PC-3 (cell line): Measurements from ENCODE around the gene PGA4. TPM values are rescaled to one million over a fixed set of nuclear protein-coding genes. Genes with fewer than 3 reads are reported as not detected.

Source experiments
- ATAC-seq: fragments of 200-7000 bp; cut with Tn5 transposase; 2 replicates; pipeline ENCODE4 v1.9.1; 2020; ENCODE audit warnings: mild to moderate bottlenecking, moderate library complexity
- BruUV-seq: library from RNA; stranded (reverse); fragments of 400-500 nt; replicated peaks from 2 replicates; lab custom pipeline; 2021; lab: Mats Ljungman, UMichigan
- CTCF ChIA-PET: fragments of 300-600 bp; sonication (Branson Sonifier 250); formaldehyde crosslinking; loops from one replicate; lab custom pipeline; 2022; ENCODE audit warnings: antibody characterized with exemption; lab: Charles Lee
- POLR2A ChIA-PET: fragments of 300-600 bp; sonication (Branson Sonifier 250); formaldehyde crosslinking; loops from one replicate; lab custom pipeline; 2022; ENCODE audit warnings: antibody characterized with exemption; ENCODE audit not compliant: unreplicated experiment; lab: Charles Lee
- DNase-seq: peaks from one replicate; pipeline ENCODE4 v3.0.0-alpha.2; 2015
- H2AFZ ChIP-seq: fragments of 300-600 bp; sonication (generic); 2 replicates; pipeline ENCODE4 v1.6.0; 2016; ENCODE audit warnings: antibody characterized with exemption, low read length
- H3F3A ChIP-seq: fragments of 300-600 bp; sonication (generic); one replicate; pipeline ENCODE4 v1.6.0; 2017; ENCODE audit warnings: antibody characterized with exemption, low read length, control low read depth, mild to moderate bottlenecking; ENCODE audit not compliant: unreplicated experiment
- H3K27ac ChIP-seq: fragments of 300-600 bp; sonication (generic); 2 replicates; pipeline ENCODE4 v1.5.1; 2016; ENCODE audit warnings: mild to moderate bottlenecking, low read length
- H3K27me3 ChIP-seq: fragments of 300-600 bp; sonication (generic); 2 replicates; pipeline ENCODE4 v1.6.1; 2016; ENCODE audit warnings: low read length, mixed read lengths
- H3K36me3 ChIP-seq: fragments of 300-600 bp; sonication (generic); 2 replicates; pipeline ENCODE4 v1.6.1; 2016; ENCODE audit warnings: low read depth, mixed run types, low read length, mixed read lengths
- H3K4me1 ChIP-seq: fragments of 300-600 bp; sonication (generic); 2 replicates; pipeline ENCODE4 v1.5.1; 2016; ENCODE audit warnings: low read length; ENCODE audit not compliant: insufficient read depth
- H3K4me2 ChIP-seq: fragments of 300-600 bp; sonication (generic); 2 replicates; pipeline ENCODE4 v1.6.0; 2016; ENCODE audit warnings: low read length
- H3K4me3 ChIP-seq: fragments of 300-600 bp; sonication (generic); 2 replicates; pipeline ENCODE4 v1.5.1; 2016; ENCODE audit warnings: mild to moderate bottlenecking, low read length, mixed read lengths
- H3K79me2 ChIP-seq: fragments of 300-600 bp; sonication (generic); 2 replicates; pipeline ENCODE4 v1.6.1; 2017; ENCODE audit warnings: low read length, mixed read lengths
- H3K9ac ChIP-seq: fragments of 300-600 bp; sonication (generic); 2 replicates; pipeline ENCODE4 v1.6.0; 2016; ENCODE audit warnings: mild to moderate bottlenecking, low read length
- H3K9me2 ChIP-seq: fragments of 300-600 bp; sonication (generic); replicated peaks from 2 replicates; pipeline ENCODE4 v1.6.1; 2016; ENCODE audit warnings: mixed run types, low read length, mixed read lengths
- H3K9me3 ChIP-seq: fragments of 300-600 bp; sonication (generic); 2 replicates; pipeline ENCODE4 v1.6.1; 2016; ENCODE audit warnings: low read length, mixed read lengths
- H4K20me1 ChIP-seq: fragments of 300-600 bp; sonication (generic); 2 replicates; pipeline ENCODE4 v1.6.1; 2016; ENCODE audit warnings: low read length, mixed read lengths
- CTCF ChIP-seq: fragments of 300-600 bp; sonication (generic); conservative IDR thresholded peaks from 2 replicates; pipeline ENCODE4 v1.5.1; 2017; ENCODE audit warnings: antibody characterized with exemption, low read depth, mild to moderate bottlenecking, low read length
- EZH2 ChIP-seq: fragments of 300-600 bp; sonication (generic); IDR thresholded peaks from one replicate; pipeline ENCODE4 v1.6.1; 2017; ENCODE audit warnings: antibody characterized with exemption, mild to moderate bottlenecking, low read length; ENCODE audit not compliant: unreplicated experiment
- EZH2phosphoT487 ChIP-seq: fragments of 300-600 bp; sonication (generic); IDR thresholded peaks from 2 replicates; pipeline ENCODE4 v1.6.1; 2018; ENCODE audit warnings: mild to moderate bottlenecking, antibody characterized with exemption, low read length, borderline replicate concordance
- intact Hi-C: fragments of 100-400 bp; cut with micrococcal nuclease; formaldehyde crosslinking; loops from 2 replicates; pipeline ENCODE4 v1.9.0; 2023
- total RNA-seq: library from RNA; depleted of rRNA; stranded (reverse); fragments of >200 nt; gene quantifications from 2 replicates; pipeline ENCODE4 v1.2.3, GENCODE V29; 2014

Gene PGA4
- total RNA-seq, 1 experiment from 2014 or later, result not detected

GRCh38 chr11:61273178-61274078 lies 51.3 kb downstream of the PGA4 start:
- BruUV-seq, result no TSS peak
- Histone ChIP-seq H3F3A (no peaks in the 10 kb centered on the region), H3K4me2 (no peak overlapping the region), H3K4me3 (no peak overlapping the region), H3K9ac (no peak overlapping the region), H3K27me3 (no peaks in the 10 kb centered on the region), H3K9me2 (no peaks in the 10 kb centered on the region), H3K36me3 (no peaks in the 10 kb centered on the region), H3K9me3 (no peaks in the 10 kb centered on the region), H3K27ac (no peak overlapping the region), H2AFZ (no peak overlapping the region), H3K79me2 (no peaks in the 10 kb centered on the region), H4K20me1 (no peaks in the 10 kb centered on the region), H3K4me1 (peaks cover 6% of the 10 kb centered on the region; the same call in 1 of the 2 replicates)
- no peak for DNase-seq
- TF ChIP-seq CTCF (no peak), EZH2 (no peak), EZH2phosphoT487 (no peak)
- peak; percentile 20; the same call in 1 of the 2 replicates for ATAC-seq
- intact Hi-C loops, result no loop called here
- CTCF ChIA-PET, result no interaction called here
- POLR2A ChIA-PET, result no interaction called here

GRCh38 chr11:61274084-61274483 lies 51.9 kb downstream of the PGA4 start:
- H3K9me3 ChIP-seq, result no peaks in the 10 kb centered on the region
- BruUV-seq, result no TSS peak
- ChIA-PET POLR2A (no interaction called here), CTCF (no interaction called here)
- H3K4me2 ChIP-seq, result no peak overlapping the region
- H3K27me3 ChIP-seq, result no peaks in the 10 kb centered on the region
- H3K4me1 ChIP-seq, result peaks cover 6% of the 10 kb centered on the region; the same call in 1 of the 2 replicates
- no peak overlapping the region for H3K9ac ChIP-seq
- no peak for ATAC-seq
- no peaks in the 10 kb centered on the region for H3F3A ChIP-seq
- no peak for TF ChIP-seq EZH2phosphoT487
- TF ChIP-seq CTCF, result no peak
- no peak for TF ChIP-seq EZH2
- no peak overlapping the region for H3K4me3 ChIP-seq
- DNase-seq, result no peak
- no peaks in the 10 kb centered on the region for H3K36me3 ChIP-seq
- H3K9me2 ChIP-seq, result no peaks in the 10 kb centered on the region
- H2AFZ ChIP-seq, result no peak overlapping the region
- no peak overlapping the region for H3K27ac ChIP-seq
- intact Hi-C loops, result no loop called here
- no peaks in the 10 kb centered on the region for H4K20me1 ChIP-seq
- H3K79me2 ChIP-seq, result no peaks in the 10 kb centered on the region

GRCh38 chr11:61275191-61275590 lies 53.0 kb downstream of the PGA4 start:
- no peaks in the 10 kb centered on the region for H4K20me1 ChIP-seq
- CTCF ChIA-PET, result no interaction called here

More at GRCh38 chr11:61275191-61275590, 53.0 kb downstream of the PGA4 start:
- Histone ChIP-seq H3K36me3 (no peaks in the 10 kb centered on the region), H3K4me2 (no peak overlapping the region), H2AFZ (no peak overlapping the region), H3K27ac (no peak overlapping the region), H3K9ac (no peak overlapping the region), H3K4me3 (no peak overlapping the region), H3K9me3 (no peaks in the 10 kb centered on the region), H3K9me2 (no peaks in the 10 kb centered on the region), H3K27me3 (no peaks in the 10 kb centered on the region), H3K4me1 (peaks cover 13% of the 10 kb centered on the region), H3F3A (no peaks in the 10 kb centered on the region), H3K79me2 (no peaks in the 10 kb centered on the region)
- BruUV-seq, result no TSS peak
- no peak for ATAC-seq
- TF ChIP-seq EZH2phosphoT487 (no peak), CTCF (no peak), EZH2 (no peak)
- intact Hi-C loops, result no loop called here
- POLR2A ChIA-PET, result no interaction called here
- no peak for DNase-seq
